IMR-90 (cell line): Measurements from ENCODE around the gene CYP4F3.

ENCODE experiments used
- CTCF ChIP-seq: conservative IDR thresholded peaks from 2 replicates; pipeline ENCODE4 v1.5.1; 2012; ENCODE audit warnings: mild to moderate bottlenecking, low read depth, low read length, improper control_type of control experiment
- RAD21 ChIP-seq: IDR thresholded peaks from 2 replicates; pipeline ENCODE4 v1.6.1; 2012; ENCODE audit warnings: low read length, improper control_type of control experiment

- TF ChIP-seq CTCF (no peak), RAD21 (no peak)
These were observed 5.5 kb upstream of the CYP4F3 start for GRCh38 chr19:15635016-15635805.
